ENCODE measurements around the gene TMEM186. TPM values are rescaled to one million over a fixed set of nuclear protein-coding genes. Genes with fewer than 3 reads are reported as not detected.
"Not testable (repeated sequence)": the region's sequence is repeated elsewhere in the genome, so short reads cannot be mapped to it uniquely, and the experiment has no call there.

The TMEM186 gene
- total RNA-seq, 4 donors from 2014 or later = 1.8 to 10.3 (median 9.7) TPM; not detected in 1

DNA sequence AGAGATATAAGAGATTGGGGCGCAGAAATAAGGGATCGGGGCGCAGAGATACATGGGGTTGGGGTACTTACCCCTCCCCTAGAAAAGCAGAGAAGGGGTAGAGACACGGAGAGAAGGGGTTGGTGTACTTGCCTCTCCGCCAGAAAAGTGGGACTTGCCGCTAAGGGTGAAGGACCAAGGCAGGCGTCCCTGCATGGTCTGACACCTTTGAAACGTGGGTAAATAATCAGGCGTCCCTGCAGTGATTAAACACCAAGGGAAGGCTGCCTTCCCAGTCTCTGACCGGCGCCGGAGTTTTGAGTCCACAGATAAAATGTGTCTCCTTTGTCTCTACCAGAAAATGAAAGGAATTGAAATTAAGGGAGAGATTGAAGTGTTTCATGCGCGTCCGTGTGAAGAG is 40.2 kb upstream of the TMEM186 start:
- H3K36me3 ChIP-seq; intact Hi-C loops (cut with DNase I; ENCODE audit: low total_unique reads); DNase-seq; H3K27me3 ChIP-seq; H3K4me1 ChIP-seq; H3K4me3 ChIP-seq; H3K9me3 ChIP-seq; H3K27ac ChIP-seq; in situ Hi-C loops (cut with MboI; ENCODE audit: low pct_ligation_motif_present in 1 of 4, low pct_unique_long_range_greater_than_20kb in 1 of 4, low sequenced_read_pairs in 3 of 4): not testable (repeated sequence)
- WGBS, 2 donors (ENCODE audit: low coverage in 1 of 2) = 91 to 94% methylated on average over 13 to 15 of the region's 15 CpGs

DNA sequence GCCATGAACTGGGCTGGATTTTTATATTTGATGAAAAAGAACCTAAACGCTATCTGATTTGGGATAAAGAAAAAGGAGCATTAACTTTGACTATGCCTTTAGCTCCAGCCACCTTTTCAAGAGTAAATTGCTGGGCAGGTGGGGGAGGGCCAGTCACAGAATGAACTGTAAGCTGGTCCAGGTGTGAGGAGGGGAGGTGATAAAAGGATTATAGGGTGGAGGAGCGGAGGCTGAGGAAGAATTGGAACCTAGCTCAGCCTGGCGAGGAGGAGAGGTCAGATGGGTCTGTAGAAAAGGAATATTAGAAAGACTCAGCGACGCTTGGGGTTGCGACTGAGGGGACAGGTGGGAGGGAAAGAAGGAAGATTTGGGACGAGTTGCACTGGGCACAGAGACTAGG is 39.4 kb upstream of the TMEM186 start:
- in situ Hi-C loops (cut with MboI; ENCODE audit: low pct_ligation_motif_present in 1 of 4, low pct_unique_long_range_greater_than_20kb in 1 of 4, low sequenced_read_pairs in 3 of 4); H3K9me3 ChIP-seq; H3K4me1 ChIP-seq; H3K4me3 ChIP-seq; H3K27ac ChIP-seq; H3K27me3 ChIP-seq; intact Hi-C loops (cut with DNase I; ENCODE audit: low total_unique reads); H3K36me3 ChIP-seq; DNase-seq: not testable (repeated sequence)
- 86 to 92% methylated on average over 1 to 7 of the region's 7 CpGs for WGBS, 2 donors (ENCODE audit: low coverage in 1 of 2)

DNA sequence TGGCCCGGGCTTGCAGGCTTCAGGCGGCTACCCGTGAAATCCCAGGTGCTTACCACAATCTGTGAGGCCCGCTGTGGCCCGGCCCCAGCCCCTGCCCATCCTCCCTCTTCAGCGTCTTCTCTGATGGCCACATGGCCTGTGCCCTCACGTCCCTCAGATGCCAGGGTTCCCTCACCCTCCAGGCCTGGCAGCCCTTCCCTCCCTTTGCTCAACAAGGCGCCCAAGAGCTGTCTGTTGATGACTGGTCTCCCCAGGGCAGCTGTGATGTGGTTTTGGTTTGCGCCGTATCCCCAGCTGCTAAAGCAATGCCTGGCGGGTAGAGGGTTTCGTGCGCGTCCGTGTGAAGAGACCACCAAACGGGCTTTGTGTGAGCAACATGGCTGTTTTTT is 35.3 kb upstream of the TMEM186 start:
- no peak for TF ChIP-seq POLR2AphosphoS5 (IDR thresholded peaks at IDR 0.05)
- TF ChIP-seq, protein P1, sequence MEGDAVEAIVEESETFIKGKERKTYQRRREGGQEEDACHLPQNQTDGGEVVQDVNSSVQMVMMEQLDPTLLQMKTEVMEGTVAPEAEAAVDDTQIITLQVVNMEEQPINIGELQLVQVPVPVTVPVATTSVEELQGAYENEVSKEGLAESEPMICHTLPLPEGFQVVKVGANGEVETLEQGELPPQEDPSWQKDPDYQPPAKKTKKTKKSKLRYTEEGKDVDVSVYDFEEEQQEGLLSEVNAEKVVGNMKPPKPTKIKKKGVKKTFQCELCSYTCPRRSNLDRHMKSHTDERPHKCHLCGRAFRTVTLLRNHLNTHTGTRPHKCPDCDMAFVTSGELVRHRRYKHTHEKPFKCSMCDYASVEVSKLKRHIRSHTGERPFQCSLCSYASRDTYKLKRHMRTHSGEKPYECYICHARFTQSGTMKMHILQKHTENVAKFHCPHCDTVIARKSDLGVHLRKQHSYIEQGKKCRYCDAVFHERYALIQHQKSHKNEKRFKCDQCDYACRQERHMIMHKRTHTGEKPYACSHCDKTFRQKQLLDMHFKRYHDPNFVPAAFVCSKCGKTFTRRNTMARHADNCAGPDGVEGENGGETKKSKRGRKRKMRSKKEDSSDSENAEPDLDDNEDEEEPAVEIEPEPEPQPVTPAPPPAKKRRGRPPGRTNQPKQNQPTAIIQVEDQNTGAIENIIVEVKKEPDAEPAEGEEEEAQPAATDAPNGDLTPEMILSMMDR (IDR thresholded peaks at IDR 0.05) = no peak
- no peak for TF ChIP-seq POLR2A (IDR thresholded peaks at IDR 0.05)
- no peak for TF ChIP-seq EP300 (IDR thresholded peaks at IDR 0.05; ENCODE audit: low read depth)

DNA sequence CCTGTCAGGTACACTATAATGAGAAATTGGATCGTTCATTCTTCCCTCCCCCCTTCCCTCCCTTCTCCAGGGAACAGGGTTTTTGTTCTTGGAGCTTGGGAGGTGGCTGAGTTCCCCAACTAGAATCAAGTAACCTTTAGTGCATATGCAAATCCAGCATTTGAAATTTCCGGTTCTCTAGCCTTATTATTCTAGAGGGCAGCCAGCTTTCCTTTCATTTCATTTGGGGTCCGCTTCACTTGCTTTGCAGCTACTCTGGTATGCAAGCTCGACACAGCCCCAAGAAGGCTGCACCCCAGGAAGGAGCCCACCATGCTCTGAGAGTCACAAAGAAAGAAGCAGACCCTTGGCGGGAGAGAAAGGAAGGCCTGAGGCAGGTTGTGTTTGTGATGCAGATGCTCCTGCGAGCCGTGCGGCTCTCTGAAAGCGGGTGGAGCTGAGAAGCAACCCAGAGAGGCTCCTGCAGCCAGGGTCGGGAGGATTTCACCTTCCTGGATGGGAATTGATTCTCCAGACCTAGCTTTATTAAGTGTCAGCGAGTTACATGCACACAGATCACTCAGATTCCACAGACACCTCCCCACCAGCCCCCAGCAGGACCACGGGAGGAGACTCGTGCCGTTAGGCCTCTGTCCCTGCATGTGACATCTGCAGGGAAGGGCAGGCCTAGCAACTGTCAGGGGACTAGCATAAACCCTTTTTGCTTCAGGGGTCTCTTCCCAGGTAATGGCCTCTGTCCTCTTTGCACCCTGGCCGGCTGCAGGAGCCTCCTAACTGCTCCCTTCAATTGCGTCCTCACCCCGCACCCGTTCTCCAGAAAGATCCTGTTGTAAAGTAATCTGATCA is 34.7 kb upstream of the TMEM186 start:
- no peak overlapping the region for H3K4me3 ChIP-seq
- intact Hi-C loops (cut with DNase I; ENCODE audit: low total_unique reads) = no loop called here
- DNase-seq = no peak
- TF ChIP-seq EP300 (IDR thresholded peaks at IDR 0.05; ENCODE audit: low read depth) (no peak), POLR2A (IDR thresholded peaks at IDR 0.05) (no peak), POLR2AphosphoS5 (IDR thresholded peaks at IDR 0.05) (no peak)
- TF ChIP-seq, protein P1 (IDR thresholded peaks at IDR 0.05) = no peak
- H3K27me3 ChIP-seq = no peaks in the 10 kb centered on the region
- in situ Hi-C loops (cut with MboI; ENCODE audit: low pct_ligation_motif_present in 1 of 4, low pct_unique_long_range_greater_than_20kb in 1 of 4, low sequenced_read_pairs in 3 of 4) = no loop called here
- H3K4me1 ChIP-seq = no peaks in the 10 kb centered on the region
- 82% methylated on average over 18 of the region's 18 CpGs; no CpG with 5 or more reads in 1 of the 2 donors for WGBS, 2 donors (ENCODE audit: low coverage in 1 of 2)
- peaks cover 0 to 20% (median 7%) of the 10 kb centered on the region in 4 donors for H3K36me3 ChIP-seq
- H3K9me3 ChIP-seq = no peaks in the 10 kb centered on the region
- H3K27ac ChIP-seq = no peak overlapping the region

More for the DNA sequence above, 35.3 kb upstream of the TMEM186 start:
- Histone ChIP-seq H3K36me3 (peaks cover 0 to 20% (median 7%) of the 10 kb centered on the region in 4 donors), H3K9me3 (no peaks in the 10 kb centered on the region), H3K4me1 (no peaks in the 10 kb centered on the region), H3K4me3 (no peak overlapping the region), H3K27ac (no peak overlapping the region), H3K27me3 (no peaks in the 10 kb centered on the region)
- 60 to 88% methylated on average over 1 to 16 of the region's 16 CpGs for WGBS, 2 donors (ENCODE audit: low coverage in 1 of 2)
- intact Hi-C loops (cut with DNase I; ENCODE audit: low total_unique reads) = no loop called here
- in situ Hi-C loops (cut with MboI; ENCODE audit: low pct_ligation_motif_present in 1 of 4, low pct_unique_long_range_greater_than_20kb in 1 of 4, low sequenced_read_pairs in 3 of 4) = no loop called here
- no peak for DNase-seq

DNA sequence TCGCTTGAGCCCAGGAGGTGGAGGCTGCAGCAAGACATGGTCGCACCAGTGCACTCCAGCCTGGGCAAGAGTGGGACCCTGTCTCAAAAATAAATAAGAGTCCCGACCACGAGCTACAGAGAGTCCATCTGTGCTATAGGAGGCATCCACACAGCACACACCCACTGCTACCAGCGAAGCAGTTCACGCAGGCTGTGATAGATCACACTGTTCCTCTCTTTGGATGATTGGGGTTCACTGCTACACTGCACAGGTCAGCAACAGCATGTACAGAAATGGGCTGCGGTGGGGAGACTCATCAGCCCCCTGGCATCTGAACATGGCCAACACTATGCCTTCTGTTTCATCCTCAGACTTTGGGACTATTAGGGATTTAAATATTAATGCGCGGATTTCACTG is 34.0 kb upstream of the TMEM186 start:
- H3K27ac ChIP-seq = no peak overlapping the region
- intact Hi-C loops (cut with DNase I; ENCODE audit: low total_unique reads) = no loop called here
- H3K9me3 ChIP-seq = no peaks in the 10 kb centered on the region
- H3K27me3 ChIP-seq = no peaks in the 10 kb centered on the region
- peaks cover 0 to 20% (median 7%) of the 10 kb centered on the region in 4 donors for H3K36me3 ChIP-seq
- in situ Hi-C loops (cut with MboI; ENCODE audit: low pct_ligation_motif_present in 1 of 4, low pct_unique_long_range_greater_than_20kb in 1 of 4, low sequenced_read_pairs in 3 of 4) = no loop called here
- 60 to 90% methylated on average over 1 to 9 of the region's 9 CpGs for WGBS, 2 donors (ENCODE audit: low coverage in 1 of 2)
- no peak for TF ChIP-seq POLR2A (IDR thresholded peaks at IDR 0.05)
- H3K4me1 ChIP-seq = no peaks in the 10 kb centered on the region
- no peak for DNase-seq
- no peak overlapping the region for H3K4me3 ChIP-seq

All from transverse colon (tissue), 4 donors.